ENCODE measurements around the gene CHST5. TPM values are rescaled to one million over a fixed set of nuclear protein-coding genes. Genes with fewer than 3 reads are reported as not detected.

Gene CHST5
- total and polyA plus RNA-seq, 5 donors, result 0.11 to 0.45 (median 0.15) TPM

DNA sequence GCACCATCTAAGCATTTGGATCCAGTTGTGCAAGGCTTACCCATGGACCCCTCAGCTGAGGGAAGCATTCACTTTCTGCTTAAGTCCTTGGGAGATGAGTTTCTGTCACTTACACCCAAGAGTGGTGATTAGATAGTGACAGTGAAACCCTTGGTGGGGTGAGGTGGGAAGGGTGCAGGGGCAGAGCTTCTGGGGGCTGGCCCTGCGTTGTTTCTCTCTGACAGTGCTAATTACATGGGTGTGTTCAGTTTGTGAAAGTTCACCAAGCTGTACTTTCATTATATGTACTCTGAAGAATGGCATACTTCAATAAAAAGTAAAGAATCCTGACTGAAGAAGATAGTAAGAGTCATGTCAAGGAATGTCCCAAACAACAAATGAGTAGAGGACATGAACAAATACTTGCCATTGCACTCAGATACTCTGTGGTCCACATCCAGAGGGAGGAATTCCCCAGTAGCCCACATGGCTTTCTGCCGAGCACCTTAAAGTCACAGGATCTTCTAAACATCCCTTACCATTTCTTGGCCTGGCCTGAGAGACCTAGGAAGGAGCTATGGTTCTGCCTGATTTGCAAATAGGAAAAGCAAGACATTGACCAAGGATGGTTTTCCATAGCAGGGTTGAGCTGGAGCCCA lies 49.1 kb downstream of the CHST5 start:
- WGBS, result 74% methylated on average over 2 of the region's 2 CpGs
- intact Hi-C loops (cut with DNase I), result loop anchor here in 2 of 4 donors (10.0 kb wide), 2 partner anchors 48 to 108 kb away; partner anchors contain the start of gene CHST5 (in 1 of the 2)

DNA sequence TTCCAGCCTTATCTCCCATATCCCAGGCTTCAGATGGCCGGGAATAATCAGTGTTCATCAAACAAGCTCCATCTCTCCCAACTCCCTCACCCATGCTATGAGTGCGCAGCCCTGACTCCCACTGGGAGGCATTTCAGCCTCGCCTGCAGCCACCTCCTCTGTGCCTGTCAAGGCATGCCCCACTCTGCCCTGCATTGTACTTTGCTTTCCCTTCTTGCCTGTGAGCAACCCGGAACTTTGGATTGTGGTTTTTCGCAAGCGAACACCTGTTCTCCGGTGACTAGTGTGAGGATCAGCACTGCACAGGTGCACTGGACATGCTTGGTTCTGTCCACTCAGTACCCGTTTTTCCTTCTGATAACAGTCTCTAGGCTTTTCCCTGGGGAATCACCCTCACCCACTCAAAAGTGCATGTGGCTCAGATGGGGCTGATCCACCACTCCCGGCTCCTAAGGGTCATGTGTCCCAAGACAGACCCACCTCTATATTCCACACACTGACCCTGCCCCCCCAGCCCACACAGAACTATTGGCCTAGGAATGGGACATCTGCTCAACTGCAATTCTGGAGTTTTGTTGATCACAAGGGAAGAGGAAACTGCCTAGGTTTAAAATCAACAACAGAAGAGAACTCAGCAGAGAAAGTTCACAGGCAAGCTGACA lies 49.8 kb downstream of the CHST5 start:
- DNase-seq (no peak), ATAC-seq (no peak)
- no peak overlapping the region for H3K4me3 ChIP-seq (ENCODE audit: low read length)
- intact Hi-C loops (cut with DNase I), result loop anchor here in 2 of 4 donors (10.0 kb wide), 2 partner anchors 49 to 109 kb away; partner anchors contain the start of gene CHST5 (in 1 of the 2)
- WGBS, result 78% methylated on average over 9 of the region's 9 CpGs
- H3K27me3 ChIP-seq (ENCODE audit: control insufficient read depth, insufficient read depth), result no peaks in the 10 kb centered on the region
- no peak overlapping the region for H3K27ac ChIP-seq (ENCODE audit: low read length)
- H3K9me3 ChIP-seq (ENCODE audit: control insufficient read depth, low read length), result no peaks in the 10 kb centered on the region
- H3K4me1 ChIP-seq (ENCODE audit: control insufficient read depth, insufficient read depth, low read length), result no peaks in the 10 kb centered on the region

More for the DNA sequence above, 49.1 kb downstream of the CHST5 start:
- ATAC-seq, result no peak
- Histone ChIP-seq H3K4me3 (ENCODE audit: low read length) (no peak overlapping the region), H3K27ac (ENCODE audit: low read length) (no peak overlapping the region), H3K4me1 (ENCODE audit: control insufficient read depth, insufficient read depth, low read length) (no peaks in the 10 kb centered on the region), H3K27me3 (ENCODE audit: control insufficient read depth, insufficient read depth) (no peaks in the 10 kb centered on the region), H3K9me3 (ENCODE audit: control insufficient read depth, low read length) (no peaks in the 10 kb centered on the region)
- DNase-seq, result no peak

DNA sequence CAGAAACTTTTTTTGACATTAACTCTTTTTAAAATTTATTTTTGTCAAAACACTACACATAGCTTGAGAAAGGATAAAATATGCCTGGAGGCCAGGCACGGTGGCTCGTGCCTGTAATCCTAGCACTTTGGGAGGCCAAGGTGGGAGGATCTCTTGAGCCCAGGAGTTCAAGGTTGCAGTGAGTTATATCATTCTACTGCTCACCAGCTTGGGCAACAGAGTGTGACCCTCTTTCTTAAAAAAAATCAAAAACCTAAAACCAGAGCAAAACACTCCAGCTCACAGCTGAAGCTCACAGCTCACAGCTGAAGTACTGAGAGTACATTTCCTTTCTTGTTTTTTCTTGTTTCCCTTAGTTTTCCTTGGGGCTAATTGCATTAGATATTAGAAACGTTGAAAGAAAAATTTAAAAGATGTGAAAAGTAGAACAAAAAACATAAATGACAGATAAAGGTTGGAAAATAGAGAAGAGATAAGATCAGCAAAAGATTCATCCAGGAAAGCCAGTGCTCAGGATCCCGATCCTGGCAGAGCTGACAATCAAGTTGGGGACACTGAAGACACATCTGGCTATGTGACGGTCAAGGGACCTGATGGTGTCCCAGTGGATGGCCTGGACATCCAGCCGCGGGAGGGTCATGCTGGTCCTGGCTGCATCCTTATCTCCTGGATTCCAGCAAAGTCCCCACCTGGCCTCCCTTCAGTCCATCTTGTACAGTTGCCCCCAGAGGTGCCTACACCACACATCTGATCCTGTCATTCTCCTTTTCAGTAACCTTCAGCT lies 50.5 kb downstream of the CHST5 start:
- WGBS, result 83% methylated on average over 7 of the region's 7 CpGs
- Histone ChIP-seq H3K27me3 (ENCODE audit: control insufficient read depth, insufficient read depth) (no peaks in the 10 kb centered on the region), H3K4me3 (ENCODE audit: low read length) (no peak overlapping the region), H3K27ac (ENCODE audit: low read length) (no peak overlapping the region), H3K4me1 (ENCODE audit: control insufficient read depth, insufficient read depth, low read length) (no peaks in the 10 kb centered on the region), H3K9me3 (ENCODE audit: control insufficient read depth, low read length) (no peaks in the 10 kb centered on the region)
- no peak for ATAC-seq
- intact Hi-C loops (cut with DNase I), result loop anchor here in 2 of 4 donors (10.0 kb wide), 2 partner anchors 49 to 109 kb away; partner anchors contain the start of gene CHST5 (in 1 of the 2)
- DNase-seq, result no peak

- intact Hi-C loops (cut with DNase I), result loop anchor here in 2 of 4 donors (10.0 kb wide), 2 partner anchors 52 to 112 kb away; partner anchors contain the start of gene CHST5 (in 1 of the 2)
- Histone ChIP-seq H3K27me3 (ENCODE audit: control insufficient read depth, insufficient read depth) (no peaks in the 10 kb centered on the region), H3K4me1 (ENCODE audit: control insufficient read depth, insufficient read depth, low read length) (no peaks in the 10 kb centered on the region), H3K4me3 (ENCODE audit: low read length) (no peak overlapping the region), H3K9me3 (ENCODE audit: control insufficient read depth, low read length) (no peaks in the 10 kb centered on the region), H3K27ac (ENCODE audit: low read length) (no peak overlapping the region)
- DNase-seq, result no peak
- WGBS, result 91% methylated on average over 2 of the region's 2 CpGs
- ATAC-seq, result no peak
Observed at GRCh38 chr16:75483222-75483621, 52.7 kb downstream of the CHST5 start.

DNA sequence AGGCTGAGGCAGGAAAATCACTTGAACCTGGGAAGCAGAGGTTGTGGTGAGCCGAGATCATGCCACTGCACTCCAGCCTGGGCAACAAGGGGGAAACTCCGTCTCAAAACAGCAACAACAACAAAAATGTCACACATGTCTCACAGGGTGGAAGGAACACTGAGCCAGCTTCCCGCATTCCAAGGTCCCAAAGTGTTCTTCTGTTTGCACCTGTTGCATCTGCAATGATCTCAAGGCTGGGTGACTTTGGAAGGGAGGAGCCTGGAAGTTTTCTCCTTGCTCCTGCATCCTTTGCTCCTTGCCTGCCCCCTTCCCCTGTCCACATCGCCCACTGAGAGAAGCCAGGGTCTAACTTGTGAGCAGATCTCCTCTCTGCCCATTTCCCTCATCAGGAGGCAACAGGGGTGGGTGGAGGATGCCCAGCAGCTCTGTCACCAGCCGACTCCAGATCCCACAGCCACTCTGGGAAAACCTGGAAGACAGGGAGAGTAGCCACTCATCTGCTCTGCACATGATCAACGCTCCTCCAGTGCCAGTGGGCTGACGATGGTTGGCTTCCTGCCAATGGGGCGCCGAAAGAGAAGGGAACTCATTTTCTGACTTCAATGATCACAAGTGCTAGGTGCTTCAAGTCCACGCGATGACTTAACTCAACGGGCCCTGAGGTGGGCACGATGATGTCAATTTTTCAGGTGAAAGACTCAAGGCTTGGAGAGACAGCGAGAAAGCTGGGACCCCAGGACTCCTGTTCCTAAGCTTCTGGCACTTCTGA lies 53.3 kb downstream of the CHST5 start:
- 79% methylated on average over 14 of the region's 14 CpGs for WGBS
- no peaks in the 10 kb centered on the region for H3K9me3 ChIP-seq (ENCODE audit: control insufficient read depth, low read length)

GRCh38 chr16:75481475-75481874 lies 54.4 kb downstream of the CHST5 start:
- no peak overlapping the region for H3K4me3 ChIP-seq (ENCODE audit: low read length)
- H3K27ac ChIP-seq (ENCODE audit: low read length), result no peak overlapping the region
- H3K4me1 ChIP-seq (ENCODE audit: control insufficient read depth, insufficient read depth, low read length), result no peaks in the 10 kb centered on the region
- H3K9me3 ChIP-seq (ENCODE audit: control insufficient read depth, low read length), result no peaks in the 10 kb centered on the region
- intact Hi-C loops (cut with DNase I), result loop anchor here in 2 of 4 donors (10.0 kb wide), 2 partner anchors 53 to 113 kb away; partner anchors contain the start of gene CHST5 (in 1 of the 2)
- no peaks in the 10 kb centered on the region for H3K27me3 ChIP-seq (ENCODE audit: control insufficient read depth, insufficient read depth)
- DNase-seq (no peak), ATAC-seq (no peak)
- 87% methylated on average over 7 of the region's 7 CpGs for WGBS

More for the DNA sequence above, 53.3 kb downstream of the CHST5 start:
- no peaks in the 10 kb centered on the region for H3K4me1 ChIP-seq (ENCODE audit: control insufficient read depth, insufficient read depth, low read length)
- DNase-seq (no peak), ATAC-seq (no peak)
- intact Hi-C loops (cut with DNase I), result loop anchor here in 2 of 4 donors (10.0 kb wide), 2 partner anchors 52 to 112 kb away; partner anchors contain the start of gene CHST5 (in 1 of the 2)
- H3K27ac ChIP-seq (ENCODE audit: low read length), result no peak overlapping the region
- no peaks in the 10 kb centered on the region for H3K27me3 ChIP-seq (ENCODE audit: control insufficient read depth, insufficient read depth)
- H3K4me3 ChIP-seq (ENCODE audit: low read length), result no peak overlapping the region

- no peak overlapping the region for H3K27ac ChIP-seq (ENCODE audit: low read length)
- ATAC-seq (peak; percentile 12 to 24), DNase-seq (no peak)
- H3K4me3 ChIP-seq (ENCODE audit: low read length), result no peak overlapping the region
- no peaks in the 10 kb centered on the region for H3K9me3 ChIP-seq (ENCODE audit: control insufficient read depth, low read length)
- intact Hi-C loops (cut with DNase I), result loop anchor here in 3 of 4 donors (5.0 to 10.0 kb wide), 6 partner anchors 55 to 285 kb away; partner anchors contain the start of genes ADAT1 (in 1 of the 3), CHST5 (in 1 of the 3) and TMEM231 (in 1 of the 3)
- WGBS, result 96% methylated on average over 47 of the region's 47 CpGs
- no peaks in the 10 kb centered on the region for H3K4me1 ChIP-seq (ENCODE audit: control insufficient read depth, insufficient read depth, low read length)
- H3K27me3 ChIP-seq (ENCODE audit: control insufficient read depth, insufficient read depth), result no peaks in the 10 kb centered on the region
Observed at GRCh38 chr16:75479421-75479990, 56.4 kb downstream of the CHST5 start.

Other genes starting within 250 kb of the CHST5 start
- gene CFDP1, start 102.6 kb downstream of the CHST5 start, total RNA-seq, result 10 to 100 TPM; 23.7 to 36.8 (median 27.6) TPM
- 40.8 TPM for gene CFDP1, start 102.6 kb downstream of the CHST5 start, polyA plus RNA-seq
- gene TMEM170A, start 71.4 kb downstream of the CHST5 start, total RNA-seq, result 10 to 100 TPM; 10.9 to 11.2 (median 11.0) TPM
- gene TMEM170A, start 71.4 kb downstream of the CHST5 start, polyA plus RNA-seq, result 7.2 TPM
- 1 to 10 TPM; 3.1 to 9.9 (median 4.3) TPM for gene CHST6, start 40.7 kb downstream of the CHST5 start, total RNA-seq
- 1.9 TPM for gene CHST6, start 40.7 kb downstream of the CHST5 start, polyA plus RNA-seq
- gene TMEM231, start 20.1 kb upstream of the CHST5 start, total RNA-seq, result 1 to 10 TPM; 6.3 to 7.8 (median 6.8) TPM
- 3.8 TPM for gene TMEM231, start 20.1 kb upstream of the CHST5 start, polyA plus RNA-seq
- 100 to 1,000 TPM; 197 to 245 (median 219) TPM for gene GABARAPL2, start 30.3 kb upstream of the CHST5 start, total RNA-seq
- gene GABARAPL2, start 30.3 kb upstream of the CHST5 start, polyA plus RNA-seq, result 262 TPM
- gene ADAT1, start 87.2 kb upstream of the CHST5 start, total RNA-seq, result 10 to 100 TPM; 17.8 to 27.2 (median 22.4) TPM
- gene ADAT1, start 87.2 kb upstream of the CHST5 start, polyA plus RNA-seq, result 8.4 TPM
- gene KARS1, start 111.6 kb upstream of the CHST5 start, total RNA-seq, result 100 to 1,000 TPM; 101 to 122 (median 110) TPM
- 92.2 TPM for gene KARS1, start 111.6 kb upstream of the CHST5 start, polyA plus RNA-seq
- 10 to 100 TPM; 70.6 to 77.8 (median 75.9) TPM for gene TERF2IP, start 111.7 kb upstream of the CHST5 start, total RNA-seq
- gene TERF2IP, start 111.7 kb upstream of the CHST5 start, polyA plus RNA-seq, result 73.8 TPM
- not detected for gene CPHXL2, start 140.9 kb upstream of the CHST5 start, total RNA-seq
- gene CPHXL2, start 140.9 kb upstream of the CHST5 start, polyA plus RNA-seq, result not detected
- gene DUXB, start 165.4 kb upstream of the CHST5 start, total RNA-seq, result not detected
- gene DUXB, start 165.4 kb upstream of the CHST5 start, polyA plus RNA-seq, result not detected
- not detected for gene CPHXL, start 190.4 kb upstream of the CHST5 start, total RNA-seq
- gene CPHXL, start 190.4 kb upstream of the CHST5 start, polyA plus RNA-seq, result not detected

Data from right cardiac atrium (tissue), 5 donors.